Memory B cell (primary cell): ENCODE data around the gene FEN1.

Experiments
- ATAC-seq: fragments of 150-1000 bp; cut with Tn5 transposase; 2 replicates; pipeline ENCODE4 v1.10.0; 2021; ENCODE audit warnings: low read depth, mild to moderate bottlenecking, moderate library complexity
- DNase-seq, 2 donors: peaks; one replicate each; pipeline ENCODE4 v3.0.0; 2022; ENCODE audit warnings: low spot score in 2 of 2
- H3K27ac Mint-ChIP-seq: one replicate; pipeline ENCODE4 v1.8.0; 2022; ENCODE audit warnings: mild to moderate bottlenecking, moderate library complexity, mixed read lengths
- H3K27me3 Mint-ChIP-seq: one replicate; pipeline ENCODE4 v1.8.0; 2022; ENCODE audit warnings: mixed read lengths
- H3K36me3 Mint-ChIP-seq: one replicate; pipeline ENCODE4 v1.8.0; 2022; ENCODE audit warnings: mild to moderate bottlenecking, mixed read lengths
- H3K4me1 Mint-ChIP-seq: one replicate; pipeline ENCODE4 v1.8.0; 2022; ENCODE audit warnings: mixed read lengths
- H3K4me3 Mint-ChIP-seq: one replicate; pipeline ENCODE4 v1.8.0; 2022; ENCODE audit warnings: mild to moderate bottlenecking, moderate library complexity, mixed read lengths
- H3K9me3 Mint-ChIP-seq: one replicate; pipeline ENCODE4 v1.8.0; 2022; ENCODE audit warnings: mixed read lengths

The FEN1 gene

DNA sequence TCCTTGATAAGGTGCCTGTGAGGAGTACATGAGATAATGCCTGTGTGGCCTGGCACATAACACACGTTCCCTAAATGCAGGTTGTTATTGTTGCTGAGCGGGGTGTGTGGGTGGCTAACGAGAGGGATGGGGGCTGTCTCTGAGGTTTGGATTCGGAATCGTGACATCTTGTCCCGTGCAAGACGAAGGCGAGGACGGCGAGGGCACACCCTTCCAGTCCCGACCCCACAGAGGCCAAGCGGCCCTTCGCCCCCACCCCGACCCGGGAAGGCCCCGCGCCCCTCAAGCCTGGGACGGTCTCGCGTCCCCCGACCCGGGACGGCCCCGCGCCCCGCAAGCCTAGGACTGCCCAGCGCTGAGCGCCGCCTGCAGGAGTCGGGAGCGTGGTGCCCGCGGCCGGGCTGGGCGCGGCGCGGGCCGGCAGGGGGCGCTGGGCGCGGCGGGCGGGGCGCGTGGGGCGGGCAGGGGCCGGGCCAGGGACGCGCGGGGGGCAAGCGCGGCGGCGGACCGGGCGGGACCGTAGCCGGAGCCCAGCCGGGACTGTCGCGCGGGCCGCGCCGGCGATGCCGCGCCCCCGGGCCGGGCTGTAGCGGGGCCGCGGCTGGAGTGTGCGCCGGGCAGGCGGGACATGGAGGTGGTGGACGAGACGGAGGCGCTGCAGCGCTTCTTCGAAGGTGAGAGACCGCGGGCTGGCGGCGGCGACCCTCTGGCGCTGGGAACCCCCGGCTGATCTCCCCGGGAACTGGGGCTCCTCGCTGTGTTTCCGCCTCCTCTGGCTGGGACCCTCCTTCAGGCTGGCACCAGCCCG lies 40.4 kb upstream of the FEN1 start, which contains the start of gene MYRF:
Gene MYRF, plus strand, starts transcription at position 520 of the 808 bp plus-strand sequence. Its CDS starts 109 bp downstream, at position 629.
- DNase-seq (peak; percentile 39 to 68), ATAC-seq (peak; percentile 91)
- H3K36me3 Mint-ChIP-seq, result peaks cover 3% of the 10 kb centered on the region
- peaks cover 16% of the 10 kb centered on the region for H3K4me1 Mint-ChIP-seq
- H3K27me3 Mint-ChIP-seq, result peaks cover 24% of the 10 kb centered on the region
- peak within 1 kb of the TSS; percentile 85 for H3K4me3 Mint-ChIP-seq
- no peak within 1 kb of the TSS for H3K27ac Mint-ChIP-seq
- no peaks in the 10 kb centered on the region for H3K9me3 Mint-ChIP-seq

DNA sequence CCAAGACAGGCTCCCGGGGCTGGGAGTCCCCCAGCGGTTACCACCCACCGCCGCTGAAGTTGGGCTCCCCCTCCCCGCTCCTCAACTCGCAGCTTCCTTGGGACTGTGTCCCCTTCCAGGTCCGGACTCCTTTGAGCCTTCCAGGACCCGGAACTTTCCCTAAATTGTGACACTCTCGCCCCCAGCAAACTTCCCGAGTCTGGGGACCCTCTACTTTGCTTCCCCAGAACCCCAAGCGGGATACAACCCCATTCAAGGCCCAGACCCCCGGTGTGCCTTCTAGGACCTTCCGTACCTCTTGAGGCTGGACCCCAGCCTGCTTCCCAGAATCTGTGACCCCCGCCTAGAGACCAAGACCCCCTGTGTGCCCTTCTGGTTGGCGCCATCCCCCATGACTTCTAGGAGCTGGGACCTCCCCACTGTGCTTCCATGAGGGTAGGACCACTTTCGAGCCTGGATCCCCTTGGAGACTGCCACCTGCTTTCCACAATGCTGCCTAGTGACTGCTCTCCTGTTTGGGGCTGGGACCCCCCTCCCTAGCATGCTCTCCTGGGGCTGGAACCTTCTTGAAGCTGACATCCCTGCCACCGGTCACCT lies 39.7 kb upstream of the FEN1 start:
- DNase-seq (no peak), ATAC-seq (peak; percentile 13)
- Mint-ChIP-seq H3K9me3 (no peaks in the 10 kb centered on the region), H3K27ac (no peak overlapping the region), H3K27me3 (peaks cover 24% of the 10 kb centered on the region), H3K36me3 (peaks cover 3% of the 10 kb centered on the region), H3K4me1 (peaks cover 16% of the 10 kb centered on the region), H3K4me3 (peak overlapping the region; percentile 85)

DNA sequence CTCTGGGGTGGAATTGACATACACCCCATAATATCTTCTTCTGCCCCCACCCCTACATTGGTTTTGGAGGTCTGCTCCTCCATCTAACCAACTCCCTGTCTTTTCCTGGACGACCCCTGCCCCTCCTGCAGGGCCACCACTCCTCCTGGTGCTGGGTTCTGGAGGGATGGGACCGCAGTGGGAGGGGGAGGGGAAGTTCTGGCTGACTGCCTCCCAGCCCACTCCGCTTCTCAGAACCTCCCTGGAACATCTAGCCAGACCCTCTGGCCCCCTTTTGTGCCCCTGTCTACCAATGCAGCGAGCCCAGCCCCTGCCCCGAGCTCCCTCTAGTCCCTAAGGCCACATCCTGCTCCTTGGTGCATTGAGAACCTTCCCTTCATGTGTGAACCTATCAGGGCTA lies 39.0 kb upstream of the FEN1 start:
- Mint-ChIP-seq H3K4me1 (peaks cover 16% of the 10 kb centered on the region), H3K36me3 (peaks cover 3% of the 10 kb centered on the region), H3K27me3 (peaks cover 23% of the 10 kb centered on the region), H3K4me3 (peak overlapping the region; percentile 85), H3K9me3 (no peaks in the 10 kb centered on the region), H3K27ac (no peak overlapping the region)
- DNase-seq (no peak), ATAC-seq (no peak)

DNA sequence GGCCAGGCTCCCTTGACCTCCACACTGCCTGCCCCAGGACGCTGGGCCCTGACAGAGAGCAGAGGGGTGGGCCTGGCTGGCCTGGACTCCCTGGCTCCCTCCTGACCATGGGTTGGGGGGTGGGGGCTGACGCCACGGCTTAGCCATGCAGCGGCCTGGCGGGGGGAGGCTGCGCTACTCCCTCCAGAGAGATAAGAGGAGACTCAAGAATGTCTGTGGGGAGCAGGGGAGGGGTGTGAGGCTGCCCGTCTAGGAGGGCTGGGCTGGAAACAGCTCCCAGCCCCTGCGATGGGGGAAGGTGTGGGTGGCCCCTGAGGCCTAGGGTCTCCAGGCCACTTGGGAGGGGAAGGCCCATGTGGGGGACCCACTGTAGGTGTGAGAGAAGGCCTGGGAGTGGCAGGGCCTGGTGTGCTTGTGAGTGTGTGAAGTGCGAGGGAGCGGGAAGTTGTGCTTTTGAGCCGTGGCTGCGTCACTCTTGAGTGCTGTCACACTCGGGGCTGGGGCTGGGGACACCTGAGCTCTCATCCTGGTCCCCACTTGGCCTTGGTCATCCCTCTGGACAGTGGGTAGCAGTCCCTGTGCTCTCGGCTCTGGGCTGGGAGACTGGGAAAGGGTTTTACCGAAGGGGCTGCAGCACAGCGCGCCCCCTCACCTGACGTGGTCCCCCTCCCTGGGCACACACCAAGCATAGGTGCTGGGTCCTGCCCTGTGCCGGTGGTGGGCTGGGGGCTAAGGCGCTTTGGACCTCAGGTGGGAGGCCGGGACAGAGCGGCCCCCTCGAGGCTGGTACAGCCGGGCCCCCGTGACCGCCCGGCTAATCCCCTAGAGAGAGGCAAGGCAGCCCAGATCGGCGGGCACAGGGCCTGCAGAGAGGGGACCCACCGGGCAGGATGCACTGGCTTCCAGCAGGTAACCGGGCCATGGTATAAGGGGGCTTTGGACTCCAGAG lies 37.9 kb upstream of the FEN1 start:
- Mint-ChIP-seq H3K27ac (no peak overlapping the region), H3K36me3 (peaks cover 3% of the 10 kb centered on the region), H3K9me3 (no peaks in the 10 kb centered on the region)

DNA sequence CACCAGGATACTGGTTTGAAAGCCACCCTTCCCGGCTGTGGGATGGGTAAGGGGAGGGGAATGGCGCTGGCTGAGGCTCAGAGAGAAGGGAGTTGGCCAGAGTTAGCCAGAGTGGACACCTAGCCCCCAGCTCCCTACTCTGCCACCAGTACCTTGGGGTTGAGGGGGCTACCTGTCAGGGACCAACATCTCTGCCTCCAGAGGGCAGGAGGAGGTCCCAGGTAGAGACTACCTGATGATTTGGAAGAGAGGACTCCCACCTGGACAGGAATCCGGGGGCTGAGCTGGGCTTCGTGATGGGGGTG lies 36.6 kb upstream of the FEN1 start:
- Mint-ChIP-seq H3K9me3 (no peaks in the 10 kb centered on the region), H3K36me3 (no peaks in the 10 kb centered on the region), H3K27me3 (peaks cover 21% of the 10 kb centered on the region), H3K27ac (no peak overlapping the region), H3K4me1 (peaks cover 14% of the 10 kb centered on the region), H3K4me3 (no peak overlapping the region)
- DNase-seq (no peak), ATAC-seq (no peak)

More for the DNA sequence above, 37.9 kb upstream of the FEN1 start:
- no peak overlapping the region for H3K4me3 Mint-ChIP-seq
- DNase-seq, result no peak
- peaks cover 22% of the 10 kb centered on the region for H3K27me3 Mint-ChIP-seq
- peaks cover 16% of the 10 kb centered on the region for H3K4me1 Mint-ChIP-seq
- ATAC-seq, result no peak

DNA sequence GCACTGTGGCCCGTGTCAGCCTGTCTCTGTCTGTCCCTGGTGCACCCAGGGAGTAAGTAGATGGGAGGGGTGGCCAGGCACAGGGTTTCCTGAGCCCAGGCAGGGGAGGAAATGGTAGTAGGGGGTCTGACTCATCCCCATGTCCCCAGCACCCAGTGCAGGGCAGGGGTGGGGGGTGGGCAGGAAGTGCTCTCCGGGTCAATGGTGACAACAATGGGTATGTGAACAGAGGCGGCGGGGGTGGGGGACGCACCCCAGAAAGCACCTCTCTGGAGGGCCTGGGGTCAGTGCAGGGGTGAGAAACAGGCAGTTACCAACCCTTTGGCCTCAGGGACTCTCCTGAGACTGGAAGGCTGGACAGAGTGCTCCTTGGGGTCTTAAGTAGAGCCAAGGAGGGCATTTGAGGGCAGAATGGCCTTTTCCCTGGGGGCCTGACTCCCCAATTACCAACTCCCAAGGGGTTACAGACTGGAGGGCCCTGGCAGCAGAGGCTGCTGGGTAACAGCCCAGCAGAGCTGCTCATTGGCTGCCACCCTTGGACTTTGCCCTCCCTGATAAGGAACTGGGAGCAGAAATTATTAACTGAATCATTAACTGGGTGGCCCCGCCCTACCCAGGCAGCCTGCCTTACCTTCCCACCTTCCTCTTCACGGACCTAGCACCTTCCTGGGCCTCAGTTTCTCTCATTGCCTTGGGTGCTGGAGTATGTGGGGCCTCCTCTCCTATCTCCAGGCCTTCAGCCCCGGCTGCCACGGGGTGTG lies 36.1 kb upstream of the FEN1 start:
- Mint-ChIP-seq H3K27ac (no peak overlapping the region), H3K4me1 (peaks cover 13% of the 10 kb centered on the region), H3K4me3 (no peak overlapping the region), H3K9me3 (no peaks in the 10 kb centered on the region), H3K27me3 (peaks cover 21% of the 10 kb centered on the region), H3K36me3 (no peaks in the 10 kb centered on the region)
- ATAC-seq (no peak), DNase-seq (no peak)

DNA sequence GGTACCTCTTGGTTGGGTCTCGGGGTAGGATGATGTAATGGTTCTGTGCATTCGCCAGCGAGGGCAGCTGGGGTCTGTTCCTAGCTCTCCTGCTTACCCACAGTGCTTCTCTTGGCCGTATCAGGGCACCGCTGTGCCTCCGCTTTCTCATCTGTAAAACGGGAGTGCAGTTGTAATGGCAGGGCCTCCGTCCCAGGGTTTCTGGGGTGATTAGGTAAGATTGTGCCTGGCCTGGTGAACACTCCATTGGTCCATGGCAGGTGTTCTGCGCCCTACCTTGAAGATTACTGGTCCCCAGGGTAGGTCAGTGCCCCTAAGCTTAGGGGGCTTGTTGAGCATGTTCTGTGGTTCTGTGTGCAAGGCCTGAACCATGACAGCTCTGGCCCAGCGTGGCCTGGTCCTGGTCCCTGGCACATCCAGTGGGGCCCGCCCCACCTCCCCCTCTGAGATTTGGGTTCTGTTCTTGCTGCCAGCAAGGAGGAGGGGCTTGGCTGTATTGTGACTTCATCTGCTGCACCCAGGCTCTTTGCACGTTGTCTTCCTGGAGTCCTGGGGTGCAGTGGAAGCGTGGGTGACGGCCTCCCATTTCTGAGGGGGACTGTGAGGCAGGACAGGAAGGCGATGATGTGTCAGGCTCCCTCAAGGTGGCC lies 35.4 kb upstream of the FEN1 start:
- H3K36me3 Mint-ChIP-seq, result no peaks in the 10 kb centered on the region
- peaks cover 11% of the 10 kb centered on the region for H3K4me1 Mint-ChIP-seq
- no peak overlapping the region for H3K27ac Mint-ChIP-seq
- H3K4me3 Mint-ChIP-seq, result no peak overlapping the region
- H3K27me3 Mint-ChIP-seq, result peaks cover 23% of the 10 kb centered on the region
- H3K9me3 Mint-ChIP-seq, result no peaks in the 10 kb centered on the region
- ATAC-seq, result no peak
- DNase-seq, result no peak

DNA sequence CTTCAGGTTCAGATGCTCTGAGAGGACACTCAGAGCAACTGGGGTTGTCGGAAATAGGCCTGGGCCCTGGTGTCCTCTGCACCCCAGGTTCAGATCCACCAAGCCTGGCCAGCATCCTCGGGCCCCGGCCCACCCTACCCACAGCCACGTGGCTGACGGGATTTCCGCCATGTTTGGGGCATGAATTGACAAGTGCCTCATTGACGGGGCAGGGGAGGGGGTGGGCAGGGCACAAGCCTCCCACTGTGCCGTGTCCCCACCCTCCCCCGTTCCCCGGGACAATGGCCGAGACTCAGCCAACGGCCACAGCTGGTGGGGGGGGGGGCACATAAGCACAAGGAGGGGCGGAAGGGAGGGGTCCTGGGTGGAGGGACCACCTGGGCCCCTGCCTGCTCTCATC lies 31.8 kb upstream of the FEN1 start:
- H3K36me3 Mint-ChIP-seq, result no peaks in the 10 kb centered on the region
- H3K4me1 Mint-ChIP-seq, result peaks cover 7% of the 10 kb centered on the region
- no peak overlapping the region for H3K4me3 Mint-ChIP-seq
- H3K27me3 Mint-ChIP-seq, result peaks cover 13% of the 10 kb centered on the region
- no peak overlapping the region for H3K27ac Mint-ChIP-seq
- no peaks in the 10 kb centered on the region for H3K9me3 Mint-ChIP-seq
- ATAC-seq (no peak), DNase-seq (no peak)

DNA sequence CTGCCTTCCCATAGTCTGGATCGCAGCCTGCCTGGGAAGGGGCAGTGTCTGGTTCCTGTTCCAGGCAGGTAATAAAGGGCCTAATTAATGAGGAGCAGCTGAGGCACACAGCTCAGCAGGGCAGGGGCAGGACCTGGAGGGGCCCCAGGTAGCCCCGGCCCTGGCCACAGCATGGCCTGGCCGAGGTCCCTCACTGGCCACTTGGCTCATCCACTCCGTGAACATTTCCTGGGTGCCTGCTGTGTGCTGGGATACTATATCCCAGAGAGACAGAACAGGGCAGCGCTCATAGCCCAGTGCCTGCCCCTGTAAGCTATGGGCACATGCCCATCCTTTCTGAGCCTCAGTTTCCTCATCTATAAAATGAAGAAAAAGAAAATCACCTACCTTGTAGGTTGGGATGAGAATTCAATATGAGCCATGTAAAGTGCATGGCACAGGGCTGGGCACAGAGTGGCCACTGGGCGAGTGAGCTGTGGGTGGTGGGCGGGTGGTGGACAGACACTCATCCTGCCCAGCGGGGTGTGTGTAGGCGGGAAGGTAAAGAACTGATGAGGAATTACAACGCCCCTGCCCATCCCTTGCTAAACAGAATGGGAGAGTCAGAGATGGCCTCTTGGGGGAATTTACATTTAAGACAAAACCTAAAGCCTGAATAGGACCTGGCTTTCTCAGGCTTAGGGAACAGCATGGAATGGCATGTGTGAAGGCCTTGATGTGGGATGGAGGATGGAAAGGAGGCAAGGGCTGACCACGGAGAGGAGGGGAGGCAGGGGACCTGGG lies 31.1 kb upstream of the FEN1 start:
- peaks cover 13% of the 10 kb centered on the region for H3K27me3 Mint-ChIP-seq
- no peak overlapping the region for H3K4me3 Mint-ChIP-seq
- H3K36me3 Mint-ChIP-seq, result no peaks in the 10 kb centered on the region
- peaks cover 3% of the 10 kb centered on the region for H3K4me1 Mint-ChIP-seq
- H3K27ac Mint-ChIP-seq, result no peak overlapping the region
- ATAC-seq (no peak), DNase-seq (no peak)
- no peaks in the 10 kb centered on the region for H3K9me3 Mint-ChIP-seq

DNA sequence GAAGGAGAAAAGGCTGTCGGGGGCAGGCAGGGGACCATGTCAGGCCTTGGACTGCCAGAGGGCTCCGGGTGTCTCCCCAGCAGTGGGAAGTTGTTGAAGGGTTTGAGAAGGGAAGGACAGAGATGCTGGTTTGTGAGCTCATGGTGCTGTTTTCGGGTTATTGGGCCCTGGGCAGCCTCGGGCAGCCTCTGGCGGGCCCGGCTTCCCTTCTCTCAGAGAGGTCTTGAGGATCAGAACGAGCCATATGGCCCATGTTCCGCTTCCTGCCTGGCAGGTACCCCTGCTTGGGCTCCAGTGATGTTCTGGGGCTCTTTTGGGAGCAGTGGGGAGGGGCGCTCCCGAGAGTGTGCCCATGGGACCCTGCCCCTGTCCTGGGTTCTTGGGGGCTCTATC lies 30.5 kb upstream of the FEN1 start:
- Mint-ChIP-seq H3K36me3 (no peaks in the 10 kb centered on the region), H3K4me1 (peaks cover under 1% of the 10 kb centered on the region), H3K9me3 (no peaks in the 10 kb centered on the region), H3K4me3 (no peak overlapping the region), H3K27me3 (peaks cover 13% of the 10 kb centered on the region), H3K27ac (no peak overlapping the region)
- ATAC-seq (no peak), DNase-seq (no peak)

DNA sequence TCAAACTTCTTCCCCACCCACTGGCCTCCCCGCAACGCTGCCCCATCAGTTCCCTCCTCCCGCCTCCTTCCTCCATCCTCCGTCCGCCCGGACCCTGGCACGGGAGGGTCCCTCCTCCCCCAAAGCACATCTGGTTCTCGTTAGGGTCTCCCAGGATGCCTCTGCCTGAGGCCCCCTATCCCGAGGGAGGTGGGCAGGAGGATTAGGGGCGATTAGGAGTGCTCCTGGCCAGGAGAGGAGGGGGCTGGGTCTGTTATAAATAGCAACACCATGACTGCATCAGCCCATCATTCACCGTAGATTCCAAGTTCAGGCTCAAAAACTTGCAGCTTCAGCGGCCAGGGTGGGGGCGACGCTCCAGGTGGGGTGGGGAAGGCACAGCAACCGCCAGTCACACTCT lies 29.9 kb upstream of the FEN1 start:
- peaks cover 13% of the 10 kb centered on the region for H3K27me3 Mint-ChIP-seq
- no peak overlapping the region for H3K27ac Mint-ChIP-seq
- no peak overlapping the region for H3K4me3 Mint-ChIP-seq
- H3K36me3 Mint-ChIP-seq, result no peaks in the 10 kb centered on the region
- no peaks in the 10 kb centered on the region for H3K4me1 Mint-ChIP-seq
- ATAC-seq (no peak), DNase-seq (no peak)
- no peaks in the 10 kb centered on the region for H3K9me3 Mint-ChIP-seq

DNA sequence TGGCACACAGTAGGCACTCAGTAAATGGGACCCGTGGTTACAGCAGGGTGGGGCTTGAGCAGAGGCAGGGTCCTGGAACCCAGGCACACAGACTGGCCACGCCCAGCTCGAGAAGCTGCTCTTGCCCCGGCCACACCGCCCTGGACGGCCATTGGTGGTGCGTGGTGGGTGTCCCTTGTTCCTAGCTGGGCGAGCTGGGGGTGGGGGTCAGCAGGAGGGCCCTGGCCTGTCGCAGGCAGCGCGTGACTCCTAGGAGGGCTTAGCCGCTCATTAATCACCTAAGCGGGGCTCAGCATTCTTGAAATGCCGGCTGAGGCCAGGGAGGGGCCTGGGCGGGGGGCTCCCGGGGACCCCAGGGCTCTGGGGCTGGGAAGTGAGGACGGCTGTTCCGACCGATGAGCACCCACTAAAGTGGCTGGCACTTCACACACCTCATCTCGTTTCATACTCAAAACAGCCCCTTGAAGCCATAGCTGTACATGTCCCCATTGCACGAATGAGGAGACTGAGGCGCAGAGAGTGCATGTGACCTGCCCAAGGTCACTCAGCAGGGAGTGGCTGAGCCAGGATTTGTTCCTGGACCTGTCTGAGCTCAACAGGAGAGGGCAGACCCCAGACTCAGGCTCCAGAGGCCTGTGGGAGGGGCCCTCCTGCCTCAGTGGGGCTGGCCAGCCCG lies 28.6 kb upstream of the FEN1 start:
- no peaks in the 10 kb centered on the region for H3K9me3 Mint-ChIP-seq
- H3K27me3 Mint-ChIP-seq, result peaks cover 9% of the 10 kb centered on the region
- H3K27ac Mint-ChIP-seq, result no peak overlapping the region
- H3K4me3 Mint-ChIP-seq, result no peak overlapping the region
- ATAC-seq, result no peak
- H3K4me1 Mint-ChIP-seq, result no peaks in the 10 kb centered on the region
- H3K36me3 Mint-ChIP-seq, result no peaks in the 10 kb centered on the region
- no peak for DNase-seq
